SU-DHL-6 (cell line): ENCODE measurements around the gene CAPN9.

Experiments
- CTCF ChIP-seq: fragments of 200-600 bp; sonication (generic); IDR thresholded peaks from one replicate; pipeline ENCODE4 v1.5.1; 2017; ENCODE audit warnings: antibody characterized with exemption, mild to moderate bottlenecking, low read length, moderate library complexity; ENCODE audit not compliant: insufficient read depth, poor library complexity, severe bottlenecking
- EZH2phosphoT487 ChIP-seq: fragments of 200-600 bp; sonication (generic), shearing (Covaris generic); conservative IDR thresholded peaks from 2 replicates; pipeline ENCODE4 v1.6.1; 2018; ENCODE audit warnings: mild to moderate bottlenecking, antibody characterized with exemption, low read length, moderate library complexity, mixed read lengths

- TF ChIP-seq CTCF: no peak
- no peak for TF ChIP-seq EZH2phosphoT487
Measured at GRCh38 chr1:230699716-230700115, 47.5 kb upstream of the CAPN9 start.
